Activated CD4-positive, alpha-beta T cell treated with anti-CD3 and anti-CD28 coated beads, Interleukin-2, Interleukin-4, amounts not matched to agents 100 ng/mL and 50 ng/mL, durations not matched to agents 16 hours and 8 hours (primary cell): ENCODE measurements around the gene GALNT16.
A peak's percentile ranks its signal among the peaks of the same experiment; 100 is the strongest.
"Not testable (repeated sequence)": the region's sequence is repeated elsewhere in the genome, so short reads cannot be mapped to it uniquely, and the experiment has no call there.

Experiments
- DNase-seq: peaks from one replicate; pipeline ENCODE4 v3.0.0-alpha.2; 2020; ENCODE audit warnings: low spot score

Gene GALNT16

DNA sequence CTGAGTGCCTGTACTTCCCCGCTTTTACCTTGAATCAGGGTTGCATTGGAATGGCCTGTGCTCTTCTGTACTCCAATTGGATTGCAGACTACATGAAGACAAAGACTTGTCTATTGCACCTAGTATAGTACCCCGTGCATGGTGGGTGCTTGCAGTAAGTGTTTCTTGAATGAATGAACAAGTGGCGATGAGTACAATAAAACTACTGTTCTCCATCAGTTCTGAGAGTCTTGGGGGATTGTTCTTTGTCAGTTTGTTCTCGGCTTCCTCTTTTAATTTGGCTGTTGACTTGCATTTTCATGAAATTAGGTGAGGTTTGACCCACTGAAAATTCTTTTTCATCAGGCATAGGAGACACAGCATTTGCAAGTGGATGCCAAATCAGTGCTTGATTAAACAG, 104.0 kb downstream of the GALNT16 start:
- no peak for DNase-seq

DNA sequence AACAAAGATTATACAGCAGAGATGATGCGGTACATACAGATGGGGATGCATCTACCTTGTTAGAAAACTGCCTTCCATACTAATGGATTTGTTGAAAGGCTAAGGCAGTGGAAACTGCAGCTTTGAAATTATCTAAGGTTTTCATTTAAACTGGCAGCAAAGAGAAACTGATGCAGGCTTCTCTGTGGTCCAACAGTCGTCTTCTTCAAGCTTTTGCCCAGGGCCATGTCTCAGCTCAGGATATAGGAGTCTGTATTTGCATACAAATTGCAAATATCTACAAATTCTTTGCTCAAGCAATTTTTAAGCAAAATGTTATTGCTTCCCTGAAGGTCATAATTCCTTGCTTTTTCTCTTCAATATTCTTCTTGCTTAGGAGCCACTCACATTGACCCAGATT, 104.4 kb downstream of the GALNT16 start:
- no peak for DNase-seq

DNA sequence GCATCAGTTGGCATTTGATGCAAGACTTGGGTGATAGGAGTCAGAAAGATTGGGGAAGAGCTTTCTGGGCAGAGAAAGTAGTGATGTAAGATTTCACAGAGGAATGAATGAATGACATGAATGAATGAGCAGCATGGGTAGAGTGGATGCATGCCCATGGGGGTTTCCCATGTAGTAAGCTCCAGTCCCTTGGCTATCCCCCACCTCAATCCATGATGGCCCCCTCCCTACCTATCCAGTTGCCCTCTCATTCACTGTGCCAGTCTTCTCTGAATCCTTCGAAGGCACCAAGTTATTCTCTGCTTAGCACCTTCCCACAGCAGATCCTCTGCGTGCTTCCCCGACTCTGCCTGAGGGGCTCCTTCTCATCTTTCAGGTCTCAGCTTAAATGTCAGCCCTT, 106.1 kb downstream of the GALNT16 start:
- no peak for DNase-seq

DNA sequence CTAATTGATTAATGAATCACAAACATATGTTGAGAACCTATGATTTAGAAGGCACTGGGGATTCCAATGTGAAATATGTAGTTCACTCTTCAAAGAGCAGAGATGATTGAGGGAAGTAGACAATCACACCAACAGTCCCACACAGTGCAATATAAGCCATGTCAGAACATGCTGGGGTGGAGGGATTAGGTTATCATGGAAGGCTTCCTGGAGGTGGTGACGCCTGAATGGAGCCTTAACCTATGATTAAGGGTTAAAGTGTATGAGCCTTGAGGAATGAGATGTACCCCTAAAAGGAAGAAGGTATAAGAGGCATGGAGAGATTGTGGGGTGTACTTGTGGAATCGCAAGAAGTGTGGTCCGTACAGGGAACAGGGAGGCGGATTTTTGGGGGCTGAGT, 106.8 kb downstream of the GALNT16 start:
- no peak for DNase-seq

DNA sequence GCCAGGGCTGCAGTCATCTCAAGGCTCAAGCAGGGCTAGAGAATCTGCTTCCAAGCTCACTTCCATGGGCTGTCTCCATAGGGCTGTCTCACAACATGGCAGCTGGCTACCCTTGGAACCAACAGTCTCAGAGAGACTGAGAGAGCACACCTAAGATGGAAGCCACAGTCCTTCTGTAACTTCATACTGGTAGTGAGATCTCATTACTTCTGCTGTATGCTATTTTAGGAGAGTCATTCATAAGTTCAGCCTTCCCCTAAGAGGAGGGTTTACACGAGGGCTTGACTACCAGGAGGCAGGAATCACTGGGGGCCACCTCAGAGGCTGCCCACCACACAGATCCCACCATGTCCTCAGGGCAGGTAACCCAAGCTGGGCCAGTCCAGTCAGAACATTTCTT, 108.4 kb downstream of the GALNT16 start:
- no peak for DNase-seq

DNA sequence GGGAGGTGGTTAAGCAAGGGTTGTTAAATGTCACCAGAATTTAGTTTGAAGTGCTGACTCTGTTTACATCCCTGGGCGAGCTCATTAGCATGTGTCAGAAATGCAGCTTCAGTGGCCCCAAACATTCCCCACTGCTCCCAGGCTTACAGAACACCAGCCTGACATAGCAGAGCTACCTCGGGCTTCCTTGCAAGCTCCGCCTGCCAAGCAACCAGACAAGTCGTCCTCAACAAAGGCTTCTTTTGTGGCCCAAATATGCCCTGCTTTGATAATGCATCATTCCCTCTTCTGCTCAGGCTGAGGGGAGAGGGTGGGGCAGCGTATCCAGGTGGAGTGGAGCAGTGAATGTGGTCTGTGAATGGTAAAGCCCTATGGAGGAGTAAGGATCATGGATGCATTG, 110.1 kb downstream of the GALNT16 start:
- no peak for DNase-seq

DNA sequence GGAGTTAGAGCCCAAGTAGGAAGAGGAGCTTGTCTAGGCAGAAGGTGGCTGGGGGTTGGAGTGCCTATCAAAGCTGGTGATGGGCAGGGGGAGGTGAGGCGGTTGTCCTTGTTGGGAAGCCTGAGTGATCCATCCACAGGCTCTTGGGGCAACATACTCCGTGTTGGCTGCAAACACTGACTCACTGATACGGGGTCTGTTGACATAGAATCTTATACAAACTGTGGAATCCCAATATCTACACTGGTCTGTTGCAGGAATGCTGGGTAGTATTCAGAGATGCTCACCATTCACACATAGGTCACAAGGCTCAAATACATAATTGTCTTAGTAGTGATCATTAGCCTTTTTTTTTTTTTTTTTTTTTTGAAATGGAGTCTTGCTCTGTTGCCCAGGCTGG, 112.2 kb downstream of the GALNT16 start:
- no peak for DNase-seq

DNA sequence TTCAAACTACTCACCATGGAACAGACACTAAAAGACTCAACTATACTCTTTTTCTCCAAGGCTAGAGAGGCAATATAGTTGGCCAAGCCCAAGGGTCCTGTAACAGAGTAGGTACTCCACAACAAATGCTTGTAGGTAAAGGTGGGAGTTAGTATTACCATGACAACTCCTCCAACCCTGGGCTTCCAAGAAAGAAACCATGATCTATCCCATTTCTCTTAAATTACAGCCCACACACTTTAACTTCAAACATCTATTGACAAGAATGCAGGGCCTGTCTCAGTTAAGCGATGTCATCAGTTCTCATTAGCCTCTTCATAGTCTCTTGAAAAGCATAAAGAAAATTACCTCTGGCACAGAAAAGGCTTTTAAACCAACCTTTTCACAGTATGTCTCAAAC, 113.1 kb downstream of the GALNT16 start:
- no peak for DNase-seq

DNA sequence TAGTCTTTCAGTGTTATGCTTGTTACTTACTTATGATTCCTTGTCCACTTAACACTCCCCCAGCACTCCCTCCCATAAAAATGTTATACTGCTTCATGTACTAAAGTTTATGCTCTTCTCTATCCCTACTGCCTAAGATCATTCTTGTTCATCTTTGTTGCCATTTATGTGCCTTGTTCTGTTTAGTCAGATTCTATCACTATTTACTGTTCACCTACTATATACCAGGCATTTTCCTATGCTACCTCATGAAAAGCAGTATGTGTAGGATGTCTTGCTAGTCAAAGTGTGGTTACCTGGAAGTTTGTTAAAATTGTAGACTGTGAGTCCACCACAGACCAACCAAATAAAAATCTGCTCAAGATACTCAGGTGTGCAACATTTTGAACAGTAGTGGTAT, 114.3 kb downstream of the GALNT16 start:
- DNase-seq, result no peak

DNA sequence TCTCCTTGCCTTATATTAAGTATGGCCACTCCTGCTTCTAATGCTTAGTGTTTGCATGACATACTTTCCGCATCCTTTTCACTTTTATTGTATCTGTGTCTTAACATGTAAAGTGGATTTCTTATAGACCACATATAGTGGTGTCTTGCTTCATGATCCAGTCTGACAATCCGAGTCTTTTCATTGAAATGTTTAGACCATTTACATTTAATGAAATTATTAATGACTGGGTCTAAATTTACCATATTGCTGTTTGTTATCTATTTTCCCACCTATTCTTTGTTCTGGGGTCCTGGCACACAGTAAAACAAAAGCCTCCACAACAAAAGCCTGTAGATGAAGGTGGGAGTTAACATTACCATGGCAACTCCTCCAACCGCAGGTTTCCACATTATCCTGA, 115.2 kb downstream of the GALNT16 start:
- DNase-seq, result no peak

DNA sequence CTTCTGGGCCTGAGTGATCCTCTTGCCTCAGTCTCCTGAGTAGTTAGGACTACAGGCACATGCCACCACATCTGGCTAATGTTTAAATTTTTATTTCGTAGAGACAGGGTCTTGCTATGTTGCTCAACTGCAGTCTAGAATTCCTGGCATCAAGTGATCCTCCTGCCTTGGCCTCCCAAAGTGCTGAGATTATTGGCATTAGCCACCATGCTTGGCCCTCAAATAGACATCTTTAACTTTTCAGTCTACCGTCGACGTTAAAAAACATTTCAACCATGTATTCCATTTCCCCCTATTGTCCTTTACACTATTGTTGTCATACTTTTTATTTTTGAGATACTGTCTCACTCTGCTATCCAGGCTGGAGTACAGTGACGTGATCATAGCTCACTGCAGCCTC, 115.8 kb downstream of the GALNT16 start:
- no peak for DNase-seq

DNA sequence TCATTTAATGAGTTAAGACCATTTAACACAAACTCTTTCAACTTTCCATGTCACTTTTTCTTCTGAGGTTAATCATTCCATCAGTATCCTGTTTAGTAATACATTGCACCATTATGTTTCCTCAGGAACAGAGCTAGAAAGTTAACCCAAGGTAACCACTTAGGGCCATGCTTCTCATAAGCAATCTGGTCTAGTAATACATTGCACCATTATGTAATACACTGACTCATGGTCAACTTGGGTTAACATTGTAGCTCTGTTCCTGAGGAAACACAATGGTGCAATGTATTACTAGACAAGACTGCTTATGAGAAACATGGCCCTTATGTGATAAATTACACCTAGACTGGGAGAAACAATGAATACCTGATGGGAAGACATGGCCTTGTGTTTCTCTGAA, 116.5 kb downstream of the GALNT16 start:
- DNase-seq, result no peak

DNA sequence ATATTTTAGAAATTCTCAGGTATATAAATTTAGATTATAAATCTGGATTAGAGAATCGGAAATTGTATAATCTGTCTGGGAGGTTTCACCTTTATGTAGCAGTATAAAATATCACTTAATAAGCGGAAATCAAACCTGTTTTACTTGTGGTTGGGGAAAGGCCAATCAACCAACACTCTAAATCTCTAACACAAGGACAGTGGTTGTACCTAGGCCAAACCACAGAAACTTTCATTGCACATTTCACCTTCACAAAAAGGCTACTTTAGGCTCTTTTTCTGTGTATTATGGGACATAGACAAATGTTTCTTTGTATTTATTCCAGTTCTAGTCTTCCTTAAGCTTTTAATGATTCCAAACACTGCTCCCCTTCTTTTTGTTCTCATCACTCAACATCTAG, 118.3 kb downstream of the GALNT16 start:
- DNase-seq, result no peak

DNA sequence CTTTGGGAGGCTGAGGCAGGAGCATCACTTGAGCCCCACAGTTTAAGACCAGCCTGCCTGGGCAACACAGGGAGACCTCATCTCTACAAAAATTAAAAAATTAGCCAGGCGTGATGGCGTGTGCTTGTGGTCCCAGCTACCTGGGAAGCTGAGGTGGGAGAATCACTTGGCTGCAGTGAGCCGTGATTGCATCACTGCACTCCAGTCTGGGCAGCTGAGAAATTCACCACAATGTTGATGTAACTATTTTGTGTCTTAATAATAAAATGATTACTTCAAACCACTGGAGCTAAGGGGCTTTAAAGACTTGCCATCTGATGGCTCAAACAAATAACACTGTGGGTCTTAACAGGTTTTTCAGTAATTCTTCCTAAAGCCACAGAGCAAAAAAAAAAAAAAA, 127.4 kb downstream of the GALNT16 start:
- no peak for DNase-seq

DNA sequence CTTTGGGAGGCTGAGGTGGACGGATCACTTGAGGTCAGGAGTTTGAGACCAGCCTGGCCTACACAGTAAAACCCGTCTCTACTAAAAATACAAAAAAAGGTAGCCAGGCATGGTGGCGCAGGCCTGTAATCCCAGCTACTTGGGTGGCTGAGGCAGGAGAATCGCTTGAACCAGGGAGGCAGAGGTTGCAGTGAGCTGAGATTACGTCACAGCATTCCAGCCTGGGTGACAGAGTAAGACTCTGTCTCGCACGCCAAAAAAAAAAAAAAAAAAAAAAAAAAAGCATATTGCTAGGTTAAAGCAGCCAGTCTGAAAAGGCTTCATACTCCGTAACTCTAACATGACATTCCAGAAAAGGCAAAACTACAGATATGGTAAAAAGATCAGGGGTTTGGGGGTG, 131.4 kb downstream of the GALNT16 start:
- DNase-seq, result not testable (repeated sequence)

DNA sequence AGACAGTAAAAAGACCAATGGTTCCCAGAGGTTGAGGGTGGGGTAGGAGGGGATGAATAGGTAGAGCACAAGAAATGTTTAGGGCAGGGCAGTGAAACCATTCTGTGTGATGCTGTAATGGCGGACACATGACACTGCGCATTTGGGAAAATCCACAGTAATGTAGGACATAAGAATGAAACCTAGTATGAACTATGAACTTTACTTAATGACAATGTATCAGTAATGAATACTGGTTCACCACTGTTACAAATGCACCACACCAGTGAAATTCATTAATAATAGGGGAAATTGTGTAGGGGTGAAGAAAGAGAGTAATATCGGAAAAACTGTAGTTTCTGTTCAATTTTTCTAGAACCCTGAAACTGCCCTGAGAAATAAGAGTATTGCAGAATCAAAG, 132.5 kb downstream of the GALNT16 start:
- DNase-seq, result no peak

DNA sequence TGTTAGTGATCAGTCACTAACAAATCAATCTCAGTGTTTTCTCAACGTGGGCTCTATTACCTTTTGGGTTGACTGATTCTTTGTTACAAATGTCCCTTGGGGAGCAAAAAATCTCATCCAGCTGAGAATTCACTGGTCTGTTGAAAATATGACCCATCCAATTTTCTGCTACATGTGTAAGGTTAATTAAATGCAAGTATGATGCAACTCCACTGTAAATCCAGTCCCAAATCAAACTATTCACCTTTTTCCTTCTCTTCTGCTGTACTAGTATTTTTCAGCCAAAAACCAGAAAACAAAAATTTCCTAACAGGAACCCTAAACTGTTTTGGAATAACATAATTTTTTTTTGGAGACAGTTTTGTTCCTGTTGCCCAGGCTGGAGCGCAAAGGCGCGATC, 136.0 kb downstream of the GALNT16 start:
- no peak for DNase-seq

DNA sequence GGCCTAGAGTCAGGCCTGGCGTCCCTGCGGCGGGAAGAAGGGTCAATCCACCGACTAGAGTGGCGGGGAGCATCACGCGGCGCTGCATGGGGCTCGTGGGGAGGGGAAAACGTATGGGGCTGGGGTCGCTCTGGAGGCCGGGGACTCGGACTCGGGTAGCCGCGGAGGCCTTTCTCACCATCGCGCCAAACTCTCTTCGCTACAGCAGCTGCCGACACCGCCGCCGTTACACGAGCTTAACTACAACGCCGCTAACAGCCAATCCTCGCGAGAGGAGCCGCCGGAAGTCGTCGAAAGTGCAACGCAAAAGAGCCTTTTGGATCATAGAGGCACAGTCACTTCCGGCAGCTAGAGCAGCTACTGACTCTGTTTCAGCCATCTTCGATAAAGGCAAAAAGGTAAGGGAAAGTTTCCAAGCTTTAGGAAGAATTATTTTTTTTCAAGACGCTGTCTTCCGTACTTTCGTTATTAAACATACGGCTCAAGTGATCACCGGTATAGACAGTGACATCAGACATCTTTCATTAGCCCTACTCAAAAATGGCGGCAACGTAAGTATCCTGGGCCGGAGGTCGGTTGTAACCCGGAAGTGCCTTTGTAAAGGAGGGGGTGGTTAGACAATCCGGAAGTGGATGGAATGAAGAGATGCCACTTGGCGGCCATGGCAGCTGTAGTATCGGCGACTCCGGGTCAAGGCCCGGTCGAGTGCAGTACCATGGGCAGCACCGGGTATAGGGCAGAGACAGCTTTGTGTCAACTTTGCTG, 138.3 kb downstream of the GALNT16 start, which contains the start of the genes ERH and SLC39A9:
ERH (minus strand) TSS at position 247 of the 765 bp plus-strand sequence; CDS start at position 181, 66 bp downstream.
SLC39A9 (plus strand) TSS at position 640 of the 765 bp plus-strand sequence. CDS start 678 bp downstream, outside the sequence.
- peak; percentile 96 for DNase-seq

DNA sequence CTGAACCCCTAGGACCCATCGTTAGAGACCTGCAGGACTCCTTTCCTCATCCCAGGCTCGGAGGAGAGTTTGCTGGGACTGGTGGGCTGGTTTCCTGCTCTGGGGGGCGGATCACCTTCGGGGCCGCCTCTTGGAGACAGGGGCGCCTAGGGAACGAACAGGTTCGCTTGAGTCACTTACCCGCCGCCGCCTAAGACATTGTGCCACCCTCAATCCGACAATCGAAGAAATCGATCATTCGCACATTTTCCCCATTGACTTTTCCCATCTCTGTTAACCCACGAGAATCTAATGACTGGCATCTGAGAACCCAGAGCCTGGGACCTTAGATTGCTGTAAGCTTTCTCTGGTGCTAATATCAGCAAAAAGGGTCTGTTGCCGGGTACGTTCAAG, 138.9 kb downstream of the GALNT16 start:
- no peak for DNase-seq

DNA sequence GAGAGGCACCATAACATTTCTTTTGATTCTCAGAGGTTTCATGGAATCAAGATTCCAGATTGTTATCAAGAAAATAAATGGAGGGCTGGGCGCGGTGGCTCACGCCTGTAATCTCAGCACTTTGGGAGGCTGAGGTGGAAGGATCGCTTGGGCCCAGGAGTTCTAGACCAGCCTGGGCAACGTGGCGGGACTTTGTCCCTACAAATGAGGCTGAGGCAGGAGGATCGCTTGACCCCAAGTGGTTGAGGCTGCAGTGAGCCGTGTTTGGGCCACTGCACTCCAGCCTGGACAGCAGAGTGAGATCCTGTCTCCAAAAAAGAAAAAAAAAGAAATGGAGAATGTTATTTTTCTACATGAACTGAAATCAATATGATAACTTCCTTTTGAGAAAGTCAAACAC, 139.8 kb downstream of the GALNT16 start:
- DNase-seq, result no peak

DNA sequence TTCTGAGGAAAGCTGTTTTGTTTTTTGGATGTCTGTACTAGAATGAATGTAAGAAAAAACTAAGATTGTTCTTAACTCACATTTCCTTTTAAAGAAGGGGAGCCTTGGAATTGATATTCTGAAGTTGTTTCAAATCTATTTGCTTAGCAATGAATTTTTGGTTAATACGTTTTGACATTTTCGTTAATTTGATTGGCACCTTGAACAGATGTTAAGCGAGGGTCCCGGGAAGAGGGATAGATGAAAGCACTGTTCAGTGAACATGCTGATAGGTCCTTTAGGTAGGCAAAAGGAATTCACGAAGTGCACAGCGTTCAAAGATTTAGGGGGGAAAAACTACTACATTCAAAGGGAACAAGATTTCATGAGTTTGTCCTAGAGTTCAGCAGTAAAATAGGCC, 140.2 kb downstream of the GALNT16 start:
- DNase-seq, result no peak

DNA sequence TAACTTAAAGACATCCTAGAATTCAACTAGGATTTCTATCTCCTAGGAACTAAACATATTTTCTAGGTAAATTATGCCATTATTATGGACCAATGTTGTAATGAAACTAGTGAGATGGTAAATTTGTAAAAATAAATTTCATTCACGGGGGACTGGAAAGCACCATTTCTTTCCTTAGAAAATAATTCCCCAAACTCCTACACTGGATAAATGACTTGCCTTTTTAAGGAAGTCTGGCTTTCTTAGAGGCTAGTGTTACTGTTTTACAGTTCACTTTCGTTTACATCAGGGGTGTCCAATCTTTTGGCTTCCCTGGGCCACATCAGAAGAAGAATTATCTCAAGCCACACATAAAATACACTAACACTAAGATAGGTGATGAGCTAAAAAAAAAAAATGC, 141.9 kb downstream of the GALNT16 start:
- no peak for DNase-seq

DNA sequence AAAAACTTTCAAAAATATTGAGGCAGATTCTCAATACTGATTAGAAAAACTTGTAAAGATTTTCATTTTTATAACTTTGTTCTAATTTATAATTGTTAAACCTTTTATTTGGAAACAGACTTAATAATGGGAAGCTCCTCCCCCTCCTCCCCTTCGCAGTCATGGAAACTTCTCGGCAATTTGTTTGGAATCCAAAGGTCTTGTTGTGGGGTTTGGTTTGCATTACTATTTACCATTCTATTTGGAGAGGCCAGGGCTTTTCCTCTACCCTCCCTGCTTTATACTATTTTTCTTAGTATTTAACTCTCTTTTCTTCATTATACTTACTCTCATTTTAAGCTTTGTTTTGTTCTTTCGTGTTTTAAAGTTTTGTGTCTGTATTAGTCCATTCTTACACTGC, 144.5 kb downstream of the GALNT16 start:
- DNase-seq, result no peak

DNA sequence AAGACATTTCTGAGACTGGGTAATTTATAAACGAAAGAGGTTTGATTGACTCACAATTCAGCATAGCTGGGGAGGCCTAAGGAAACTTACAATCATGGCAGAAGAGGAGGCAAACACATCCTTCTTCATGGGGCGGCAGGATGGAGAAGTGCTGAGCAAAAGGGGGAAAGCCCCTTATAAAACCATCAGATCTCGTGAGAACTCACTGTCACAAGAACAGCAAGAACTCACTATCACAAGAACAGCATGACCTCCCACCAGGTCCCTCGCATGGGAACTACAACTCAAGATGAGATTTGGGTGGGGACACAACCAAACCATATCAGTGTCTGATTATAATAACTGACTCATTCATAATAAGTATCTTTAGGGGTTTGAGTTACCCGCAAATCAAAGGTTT, 144.9 kb downstream of the GALNT16 start:
- no peak for DNase-seq
